ENCODE results near the gene USP24.
A peak's percentile ranks its signal among the peaks of the same experiment; 100 is the strongest.
"Not testable (repeated sequence)": the region's sequence is repeated elsewhere in the genome, so short reads cannot be mapped to it uniquely, and the experiment has no call there.

USP24 gene

DNA sequence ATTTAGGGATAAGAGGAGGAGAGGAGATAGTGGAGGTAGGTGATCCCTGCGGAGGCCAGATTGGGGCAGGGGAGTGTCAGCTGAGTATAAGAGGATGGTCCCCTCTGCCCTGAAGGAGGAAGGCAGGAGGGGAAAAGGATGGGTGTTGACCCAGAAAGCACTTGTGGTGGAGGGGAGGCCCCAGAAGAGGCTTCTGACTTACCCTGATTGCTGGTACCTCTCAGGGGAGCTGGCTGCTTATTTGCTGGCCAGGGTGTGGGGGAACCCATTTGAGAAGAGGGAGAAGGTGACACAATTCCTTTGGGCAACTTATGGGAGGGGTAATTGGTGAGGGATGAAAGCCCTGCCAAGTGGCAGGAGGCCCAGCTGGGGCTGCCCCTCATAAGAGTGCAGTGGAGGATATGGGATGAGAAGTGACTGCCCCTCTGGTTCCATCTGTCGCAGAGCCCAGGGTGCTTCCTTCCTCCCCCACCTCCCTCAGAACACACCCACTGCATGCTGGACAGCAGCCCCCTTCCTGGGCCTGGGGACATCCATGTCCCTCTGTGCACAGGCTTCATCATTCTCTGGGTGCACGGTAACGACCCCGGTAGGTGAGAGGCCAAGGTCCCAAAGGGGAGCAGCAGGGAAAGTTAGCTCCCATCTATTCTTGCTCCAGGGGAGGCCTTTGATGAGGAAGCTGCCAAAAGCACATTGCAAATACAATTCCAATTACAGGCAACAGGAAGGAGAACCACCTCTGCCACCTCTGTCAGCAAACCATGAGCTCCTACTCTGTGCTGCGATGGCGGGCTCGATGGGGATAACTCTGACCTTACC is 177.2 kb downstream of the USP24 start:
- no peak for DNase-seq (ENCODE audit: low spot score)

DNA sequence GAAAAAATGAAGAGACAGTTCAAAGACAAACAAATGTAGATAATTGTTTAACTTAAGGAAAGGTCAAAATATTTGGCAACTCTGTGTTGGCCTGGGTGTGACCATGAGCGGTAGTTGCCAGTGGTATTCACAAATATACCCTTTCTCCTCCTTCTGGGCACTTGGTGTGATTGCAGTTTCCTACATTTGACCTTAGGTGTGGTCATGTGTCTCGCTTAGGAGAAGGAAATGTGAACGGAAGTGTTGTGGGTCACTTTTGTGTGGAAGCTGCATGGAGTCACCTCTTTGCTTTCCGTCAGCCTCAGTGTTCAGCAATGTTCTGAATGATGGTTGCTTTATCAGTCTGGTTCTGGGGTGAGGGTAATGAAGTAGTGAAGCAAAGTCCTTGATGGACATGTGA is 179.3 kb downstream of the USP24 start:
- no peak for DNase-seq (ENCODE audit: low spot score)

DNA sequence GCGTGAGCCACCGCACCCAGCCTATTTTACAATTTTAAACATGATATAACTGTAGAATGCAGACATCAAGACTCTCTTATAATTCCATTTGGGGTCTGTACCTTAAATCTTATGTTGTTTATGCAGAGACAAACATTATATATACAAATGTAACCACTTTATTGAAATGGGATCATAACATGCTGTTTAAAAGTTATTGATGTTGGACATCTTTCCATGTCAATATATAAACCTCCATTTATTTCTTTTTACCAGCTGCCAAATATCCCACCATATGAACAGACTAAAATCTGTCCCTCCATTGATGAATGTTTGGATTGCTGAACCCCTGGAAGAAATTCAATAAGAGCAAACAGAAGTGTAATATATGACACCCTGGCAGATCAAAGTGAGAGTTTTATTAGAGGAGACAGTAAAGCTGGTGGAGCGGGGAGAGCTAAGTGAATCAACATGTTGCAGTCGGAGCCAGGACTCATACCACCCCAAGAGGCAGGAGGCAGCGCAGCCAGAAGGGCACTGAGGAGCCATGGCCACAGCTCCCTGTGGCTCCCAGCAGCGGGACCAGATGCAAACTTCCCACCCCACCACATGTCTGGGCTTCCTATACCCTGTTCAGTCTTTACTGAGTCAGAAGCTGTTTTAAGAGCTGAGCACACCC is 180.6 kb downstream of the USP24 start:
- no peak for DNase-seq (ENCODE audit: low spot score)

DNA sequence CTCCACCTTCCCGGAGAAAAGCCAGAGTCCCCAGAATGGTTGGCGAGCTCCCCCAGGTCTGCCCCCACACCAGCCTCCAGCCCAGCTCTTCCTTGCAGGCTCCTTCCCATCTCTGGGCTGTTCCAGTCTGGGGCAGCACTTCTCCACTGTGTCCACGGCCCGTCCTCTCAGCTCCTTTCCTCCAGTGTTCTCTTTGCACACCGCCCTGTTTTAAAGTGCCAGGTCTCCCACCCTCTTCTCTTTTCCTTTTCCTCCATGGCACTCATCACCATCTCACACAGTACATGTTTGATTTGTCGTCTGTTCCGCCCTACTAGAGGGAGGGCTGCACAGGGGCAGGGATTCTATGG is 181.9 kb downstream of the USP24 start:
- no peak for DNase-seq (ENCODE audit: low spot score)

DNA sequence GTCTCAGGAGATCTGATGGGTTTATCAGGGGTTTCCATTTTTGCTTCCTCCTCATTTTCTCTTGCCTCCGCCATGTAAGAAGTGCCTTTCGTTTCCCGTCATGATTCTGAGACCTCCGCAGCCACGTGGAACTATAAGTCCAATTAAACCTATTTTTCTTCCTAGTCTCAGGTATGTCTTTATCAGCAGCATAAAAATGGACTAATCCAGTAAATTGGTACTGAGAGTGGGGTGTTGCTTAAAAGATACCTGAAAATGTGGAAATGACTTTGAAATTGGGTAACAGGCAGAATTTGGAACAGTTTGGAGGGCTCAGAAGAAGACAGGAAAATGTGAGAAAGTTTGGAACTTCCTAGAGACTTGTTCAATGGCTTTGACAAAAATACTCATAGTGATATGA is 184.1 kb downstream of the USP24 start:
- not testable (repeated sequence) for DNase-seq (ENCODE audit: low spot score)

DNA sequence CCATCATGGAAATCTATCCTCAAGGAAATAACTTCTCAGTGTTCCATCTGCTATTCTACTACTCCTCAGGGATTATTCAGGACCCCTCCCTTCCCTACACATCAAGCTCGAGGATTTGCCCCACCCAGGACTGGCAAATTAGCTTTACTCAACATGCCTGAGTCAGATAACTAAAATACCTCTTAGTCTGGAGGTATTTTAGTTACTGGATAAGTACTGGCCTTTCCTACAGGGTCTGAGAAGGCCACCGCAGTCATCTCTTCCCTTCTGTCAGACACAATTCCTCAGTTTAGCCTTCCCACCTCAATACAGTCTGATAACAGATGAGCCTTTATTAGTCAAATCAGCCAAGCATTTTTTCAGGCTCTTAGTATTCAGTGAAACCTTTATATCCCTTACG is 188.5 kb downstream of the USP24 start:
- DNase-seq (ENCODE audit: low spot score), result not testable (repeated sequence)

DNA sequence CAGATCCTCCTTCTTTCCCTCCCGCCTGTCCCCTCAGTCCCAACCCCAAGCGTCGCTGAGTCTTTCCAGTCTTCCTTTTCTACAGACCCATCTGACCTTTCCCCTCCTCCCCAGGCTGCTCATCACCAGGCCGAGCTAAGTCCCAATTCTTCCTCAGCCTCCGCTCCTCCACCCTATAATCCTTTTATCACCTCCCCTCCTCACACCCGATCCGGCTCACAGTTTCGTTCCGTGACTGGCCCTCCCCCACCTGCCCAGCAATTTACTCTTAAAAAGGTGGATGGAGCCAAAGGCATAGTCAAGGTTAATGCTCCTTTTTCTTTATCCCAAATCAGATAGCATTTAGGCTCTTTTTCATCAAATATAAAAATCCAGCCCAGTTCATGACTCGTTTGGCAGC is 191.0 kb downstream of the USP24 start:
- not testable (repeated sequence) for DNase-seq (ENCODE audit: low spot score)

DNA sequence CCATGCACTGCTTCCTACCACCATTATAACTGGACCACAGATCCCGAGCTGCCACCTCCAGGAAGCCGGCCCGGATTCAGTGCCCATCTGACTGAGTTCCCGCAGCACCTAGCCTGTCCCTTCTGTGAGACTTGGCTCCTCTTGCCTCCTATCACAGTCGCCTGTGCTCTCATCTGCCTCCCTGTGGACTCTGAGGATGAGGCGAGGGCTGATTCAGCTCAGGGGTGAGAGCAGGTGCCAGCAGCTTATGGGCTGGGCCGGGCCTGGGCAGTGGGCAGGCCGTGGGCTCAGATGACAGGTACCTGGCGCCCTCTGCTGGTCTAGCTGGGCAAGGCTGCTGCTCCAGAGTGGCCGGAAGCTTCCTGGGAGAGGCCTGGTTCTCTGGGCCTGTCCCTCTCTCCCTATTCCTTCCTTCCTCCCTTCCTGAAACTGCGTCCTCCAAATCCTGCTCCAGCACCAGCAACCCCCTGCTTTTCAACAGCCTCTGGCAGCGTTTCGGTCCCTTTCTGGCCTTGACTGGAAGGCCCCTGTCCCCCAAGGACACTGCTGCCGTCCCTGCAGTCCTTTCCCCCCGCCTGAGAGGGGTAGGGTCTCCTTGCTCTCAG is 193.1 kb downstream of the USP24 start:
- DNase-seq (ENCODE audit: low spot score), result peak; percentile 93

DNA sequence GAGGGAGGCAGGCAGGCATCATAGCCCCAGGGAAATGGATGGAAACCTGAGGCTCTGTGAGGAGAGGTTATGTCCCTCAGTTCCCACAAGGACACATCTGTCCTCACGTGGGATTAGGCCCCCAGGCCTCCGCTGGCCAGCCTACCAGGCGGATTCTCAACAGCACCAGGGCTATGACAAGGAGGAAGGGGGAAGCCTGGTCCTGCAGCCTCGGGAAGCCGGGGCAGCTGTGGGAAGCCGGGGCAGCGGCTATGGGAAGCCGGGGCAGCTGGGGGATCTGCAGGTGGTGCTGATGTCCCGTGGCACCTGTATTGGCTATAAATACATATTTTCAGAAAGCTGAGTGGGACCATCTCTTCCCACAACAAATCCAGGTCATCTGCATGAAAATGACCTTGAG is 196.8 kb downstream of the USP24 start:
- DNase-seq (ENCODE audit: low spot score), result no peak
